Stimulated activated CD4-positive, alpha-beta T cell treated with anti-CD3 and anti-CD28 coated beads, Interleukin-15, amount 100 ng/mL, for 48 hours (primary cell): Measurements from ENCODE around the gene PSD2.

Experiments used
- DNase-seq, 2 donors: peaks; one replicate each; pipeline ENCODE4 v3.0.0-alpha.2; 2020; ENCODE audit warnings: low read depth in 2 of 2

PSD2 gene

GRCh38 chr5:139854953-139855352, 59.3 kb downstream of the PSD2 start:
- no peak for DNase-seq

- no peak for DNase-seq
Measured at GRCh38 chr5:139855451-139855850, 59.8 kb downstream of the PSD2 start.

GRCh38 chr5:139855946-139856540, 60.4 kb downstream of the PSD2 start:
- DNase-seq: no peak

- no peak for DNase-seq
Measured at GRCh38 chr5:139856714-139857113, 61.1 kb downstream of the PSD2 start.

- no peak for DNase-seq
Measured at GRCh38 chr5:139859013-139859412, 63.4 kb downstream of the PSD2 start.

- DNase-seq: no peak
Measured at GRCh38 chr5:139861021-139861888, 65.6 kb downstream of the PSD2 start.

GRCh38 chr5:139861889-139862207, 66.2 kb downstream of the PSD2 start:
- DNase-seq: no peak

- no peak for DNase-seq
Measured at GRCh38 chr5:139862313-139862712, 66.7 kb downstream of the PSD2 start.

GRCh38 chr5:139862803-139863202, 67.2 kb downstream of the PSD2 start:
- DNase-seq: no peak

GRCh38 chr5:139863361-139863760, 67.8 kb downstream of the PSD2 start:
- DNase-seq: no peak

GRCh38 chr5:139863855-139864558, 68.4 kb downstream of the PSD2 start:
- peak in 1 of 2 donors; percentile 40 for DNase-seq

- DNase-seq: no peak
Measured at GRCh38 chr5:139864716-139865483, 69.3 kb downstream of the PSD2 start.

GRCh38 chr5:139867109-139867508, 71.5 kb downstream of the PSD2 start:
- no peak for DNase-seq

GRCh38 chr5:139867581-139867980, 72.0 kb downstream of the PSD2 start:
- no peak for DNase-seq

GRCh38 chr5:139869042-139869790, 73.6 kb downstream of the PSD2 start:
- DNase-seq: no peak

- no peak for DNase-seq
Measured at GRCh38 chr5:139870677-139871076, 75.1 kb downstream of the PSD2 start.

GRCh38 chr5:139871614-139872013, 76.0 kb downstream of the PSD2 start:
- no peak for DNase-seq

GRCh38 chr5:139872052-139872766, 76.6 kb downstream of the PSD2 start:
- DNase-seq: no peak

- no peak for DNase-seq
Measured at GRCh38 chr5:139872851-139873794, 77.5 kb downstream of the PSD2 start.

GRCh38 chr5:139875957-139876356, 80.3 kb downstream of the PSD2 start:
- DNase-seq: no peak
